ENCODE data around the gene CYP1B1. TPM values are rescaled to one million over a fixed set of nuclear protein-coding genes. Genes with fewer than 3 reads are reported as not detected.

Gene CYP1B1
- total RNA-seq, 1 donor from 2014 or later: 0.39 TPM

DNA sequence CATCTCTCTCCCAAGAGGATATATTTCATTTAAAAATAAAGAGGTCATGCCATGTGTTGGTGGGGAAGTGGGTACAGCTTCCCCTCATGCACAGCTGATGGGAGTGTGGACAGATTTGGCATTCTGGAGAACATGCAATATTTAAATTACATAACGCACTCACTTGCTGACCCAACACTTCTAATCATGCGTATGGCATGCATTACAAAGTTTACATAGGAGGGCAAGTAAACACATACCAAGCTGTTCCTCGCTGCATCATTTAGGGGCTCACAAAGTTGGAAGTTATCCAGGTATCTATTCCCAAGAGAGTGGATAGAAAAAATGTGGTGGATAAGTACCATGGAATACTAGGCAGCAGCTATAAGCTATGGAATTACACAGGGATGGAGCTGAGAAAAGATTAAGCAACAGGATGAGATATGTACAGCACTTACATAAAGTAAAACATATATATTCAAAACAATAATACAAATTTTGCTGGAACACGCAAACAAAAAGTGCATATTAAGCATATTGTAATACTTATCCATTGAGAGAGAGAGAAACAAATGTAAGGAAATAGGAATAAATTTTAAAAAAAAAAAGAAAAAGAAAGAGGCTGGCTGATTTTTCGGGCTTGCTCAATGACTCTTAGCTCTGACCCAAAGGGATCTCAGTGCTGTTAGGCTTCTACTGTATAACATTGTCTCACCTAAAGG is 11.0 kb downstream of the CYP1B1 start:
- TF ChIP-seq, protein P1, sequence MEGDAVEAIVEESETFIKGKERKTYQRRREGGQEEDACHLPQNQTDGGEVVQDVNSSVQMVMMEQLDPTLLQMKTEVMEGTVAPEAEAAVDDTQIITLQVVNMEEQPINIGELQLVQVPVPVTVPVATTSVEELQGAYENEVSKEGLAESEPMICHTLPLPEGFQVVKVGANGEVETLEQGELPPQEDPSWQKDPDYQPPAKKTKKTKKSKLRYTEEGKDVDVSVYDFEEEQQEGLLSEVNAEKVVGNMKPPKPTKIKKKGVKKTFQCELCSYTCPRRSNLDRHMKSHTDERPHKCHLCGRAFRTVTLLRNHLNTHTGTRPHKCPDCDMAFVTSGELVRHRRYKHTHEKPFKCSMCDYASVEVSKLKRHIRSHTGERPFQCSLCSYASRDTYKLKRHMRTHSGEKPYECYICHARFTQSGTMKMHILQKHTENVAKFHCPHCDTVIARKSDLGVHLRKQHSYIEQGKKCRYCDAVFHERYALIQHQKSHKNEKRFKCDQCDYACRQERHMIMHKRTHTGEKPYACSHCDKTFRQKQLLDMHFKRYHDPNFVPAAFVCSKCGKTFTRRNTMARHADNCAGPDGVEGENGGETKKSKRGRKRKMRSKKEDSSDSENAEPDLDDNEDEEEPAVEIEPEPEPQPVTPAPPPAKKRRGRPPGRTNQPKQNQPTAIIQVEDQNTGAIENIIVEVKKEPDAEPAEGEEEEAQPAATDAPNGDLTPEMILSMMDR (IDR thresholded peaks at IDR 0.05): no peak
- TF ChIP-seq EZH2phosphoT487 (IDR thresholded peaks at IDR 0.05) (no peak), EZH2 (IDR thresholded peaks at IDR 0.05) (no peak)
- Mint-ChIP-seq H3K27ac (no peak overlapping the region), H3K4me1 (no peaks in the 10 kb centered on the region)

GRCh38 chr2:38060236-38061018 is 15.5 kb downstream of the CYP1B1 start:
- Mint-ChIP-seq H3K4me1 (peaks cover 7% of the 10 kb centered on the region), H3K36me3 (no peaks in the 10 kb centered on the region), H3K27me3 (ENCODE audit: insufficient read depth, low read depth) (peaks cover 4% of the 10 kb centered on the region), H3K4me3 (no peak overlapping the region), H3K9me3 (no peaks in the 10 kb centered on the region), H3K27ac (no peak overlapping the region)
- H3K9ac ChIP-seq: no peak overlapping the region
- DNase-seq (ENCODE audit: low spot score): no peak
- TF ChIP-seq EZH2phosphoT487 (IDR thresholded peaks at IDR 0.05): no peak
- no peak overlapping the region for H3K4me3 ChIP-seq
- no peaks in the 10 kb centered on the region for H3K79me2 ChIP-seq (ENCODE audit: low read depth)
- H3K4me2 ChIP-seq: no peak overlapping the region
- H3K9me3 ChIP-seq (ENCODE audit: low read depth): no peaks in the 10 kb centered on the region
- no peak overlapping the region for H3K27ac ChIP-seq
- no peaks in the 10 kb centered on the region for H4K20me1 ChIP-seq (ENCODE audit: low read depth)
- H3K36me3 ChIP-seq: no peaks in the 10 kb centered on the region
- H3F3A ChIP-seq (ENCODE audit: low read depth): peaks cover 1% of the 10 kb centered on the region
- H3K4me1 ChIP-seq: peaks cover 4% of the 10 kb centered on the region
- no peaks in the 10 kb centered on the region for H3K27me3 ChIP-seq
- H2AFZ ChIP-seq (replicated peaks): no peak overlapping the region

More for the DNA sequence above, 11.0 kb downstream of the CYP1B1 start:
- DNase-seq (ENCODE audit: low spot score): no peak
- Histone ChIP-seq H3K36me3 (no peaks in the 10 kb centered on the region), H3K27me3 (no peaks in the 10 kb centered on the region), H3K9me3 (ENCODE audit: low read depth) (no peaks in the 10 kb centered on the region), H3K79me2 (ENCODE audit: low read depth) (no peaks in the 10 kb centered on the region), H3K9ac (no peak overlapping the region), H3K4me1 (peaks cover 14% of the 10 kb centered on the region), H4K20me1 (ENCODE audit: low read depth) (no peaks in the 10 kb centered on the region), H2AFZ (replicated peaks) (no peak overlapping the region), H3F3A (ENCODE audit: low read depth) (peaks cover 6% of the 10 kb centered on the region), H3K27ac (no peak overlapping the region), H3K4me3 (no peak overlapping the region), H3K4me2 (no peak overlapping the region)
- Mint-ChIP-seq H3K4me3 (no peak overlapping the region), H3K27me3 (ENCODE audit: insufficient read depth, low read depth) (peaks cover 2% of the 10 kb centered on the region), H3K36me3 (no peaks in the 10 kb centered on the region), H3K9me3 (no peaks in the 10 kb centered on the region)

DNA sequence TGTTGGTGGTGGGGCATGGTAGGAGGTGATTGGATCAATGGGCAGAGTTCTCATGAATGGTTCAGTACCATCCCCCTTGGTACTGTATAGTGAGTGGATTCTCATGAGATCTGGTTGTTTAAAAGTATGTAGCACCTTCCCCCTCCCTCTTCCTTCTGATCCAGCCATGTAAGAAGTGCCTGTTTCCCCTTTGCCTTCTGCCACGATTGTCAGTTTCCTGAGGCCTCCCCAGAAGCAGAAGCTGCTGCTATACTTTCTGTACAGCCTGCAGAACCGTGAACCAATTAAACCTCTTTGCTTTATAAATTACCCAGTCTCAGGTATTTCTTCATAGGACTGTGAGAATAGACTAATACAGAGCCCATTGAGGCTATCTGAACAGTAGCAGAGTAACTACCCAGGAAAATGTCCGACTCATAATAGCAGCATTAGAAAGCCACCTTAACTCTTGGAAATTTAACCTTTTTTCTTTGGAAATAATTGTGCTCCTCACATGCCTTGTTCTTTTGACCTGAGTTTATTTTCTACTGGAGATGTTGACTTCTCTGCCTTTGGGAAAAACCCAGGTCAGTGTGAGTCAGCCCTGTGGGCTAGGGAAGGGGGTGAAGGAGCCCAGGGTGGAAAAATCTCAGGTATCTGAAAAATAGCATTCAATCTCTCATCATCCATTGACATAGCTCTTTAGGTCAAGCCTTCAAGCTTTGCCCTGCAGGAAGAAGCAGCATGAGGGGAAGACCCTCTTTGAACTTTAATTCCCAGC is 18.1 kb downstream of the CYP1B1 start:
- H3K27ac ChIP-seq: no peak overlapping the region
- H4K20me1 ChIP-seq (ENCODE audit: low read depth): no peaks in the 10 kb centered on the region
- TF ChIP-seq EZH2 (IDR thresholded peaks at IDR 0.05) (no peak), EZH2phosphoT487 (IDR thresholded peaks at IDR 0.05) (no peak)
- TF ChIP-seq, protein P1 (IDR thresholded peaks at IDR 0.05): no peak
- Mint-ChIP-seq H3K9me3 (no peaks in the 10 kb centered on the region), H3K27ac (no peak overlapping the region), H3K4me3 (no peak overlapping the region), H3K27me3 (ENCODE audit: insufficient read depth, low read depth) (peaks cover 4% of the 10 kb centered on the region), H3K36me3 (no peaks in the 10 kb centered on the region), H3K4me1 (peaks cover 7% of the 10 kb centered on the region)
- no peaks in the 10 kb centered on the region for H3K9me3 ChIP-seq (ENCODE audit: low read depth)
- H3K9ac ChIP-seq: no peak overlapping the region
- H3K4me2 ChIP-seq: no peak overlapping the region
- no peak overlapping the region for H3K4me3 ChIP-seq
- H3K79me2 ChIP-seq (ENCODE audit: low read depth): no peaks in the 10 kb centered on the region
- H2AFZ ChIP-seq (replicated peaks): no peak overlapping the region
- H3K36me3 ChIP-seq: no peaks in the 10 kb centered on the region
- H3K27me3 ChIP-seq: no peaks in the 10 kb centered on the region
- H3F3A ChIP-seq (ENCODE audit: low read depth): no peaks in the 10 kb centered on the region
- H3K4me1 ChIP-seq: peaks cover 4% of the 10 kb centered on the region
- no peak for DNase-seq (ENCODE audit: low spot score)

Data from neural progenitor cell (in vitro differentiated cells).